SKM-1 (cell line): Measurements from ENCODE around the gene PIAS1.

Experiments used
- DNase-seq: peaks from one replicate; lab custom pipeline; 2025; ENCODE audit not compliant: unreplicated experiment; lab: John Stamatoyannopoulos, UW

Gene PIAS1

GRCh38 chr15:68062214-68062613 lies 8.1 kb downstream of the PIAS1 start:
- DNase-seq, result no peak

GRCh38 chr15:68062946-68063465 lies 8.9 kb downstream of the PIAS1 start:
- DNase-seq, result no peak

- no peak for DNase-seq
Measured at GRCh38 chr15:68063606-68064005, 9.5 kb downstream of the PIAS1 start.

- no peak for DNase-seq
Measured at GRCh38 chr15:68073576-68074288, 19.6 kb downstream of the PIAS1 start.

- DNase-seq, result no peak
Measured at GRCh38 chr15:68075764-68076385, 21.8 kb downstream of the PIAS1 start.

- no peak for DNase-seq
Measured at GRCh38 chr15:68078365-68078764, 24.2 kb downstream of the PIAS1 start.

- no peak for DNase-seq
Measured at GRCh38 chr15:68080334-68080733, 26.2 kb downstream of the PIAS1 start.

GRCh38 chr15:68080783-68081182 lies 26.7 kb downstream of the PIAS1 start:
- DNase-seq, result no peak

- DNase-seq, result no peak
Measured at GRCh38 chr15:68081869-68082505, 27.9 kb downstream of the PIAS1 start.

GRCh38 chr15:68082735-68083134 lies 28.6 kb downstream of the PIAS1 start:
- no peak for DNase-seq

GRCh38 chr15:68083463-68083862 lies 29.3 kb downstream of the PIAS1 start:
- no peak for DNase-seq

- no peak for DNase-seq
Measured at GRCh38 chr15:68085052-68085451, 30.9 kb downstream of the PIAS1 start.

- DNase-seq, result no peak
Measured at GRCh38 chr15:68091743-68092142, 37.6 kb downstream of the PIAS1 start.

- DNase-seq, result no peak
Measured at GRCh38 chr15:68096099-68096498, 42.0 kb downstream of the PIAS1 start.

- DNase-seq, result no peak
Measured at GRCh38 chr15:68097029-68097428, 42.9 kb downstream of the PIAS1 start.

GRCh38 chr15:68098465-68098864 lies 44.4 kb downstream of the PIAS1 start:
- no peak for DNase-seq

GRCh38 chr15:68100194-68100593 lies 46.1 kb downstream of the PIAS1 start:
- no peak for DNase-seq

GRCh38 chr15:68103603-68104002 lies 49.5 kb downstream of the PIAS1 start:
- no peak for DNase-seq

GRCh38 chr15:68106656-68107055 lies 52.5 kb downstream of the PIAS1 start:
- DNase-seq, result no peak

- no peak for DNase-seq
Measured at GRCh38 chr15:68107142-68107541, 53.0 kb downstream of the PIAS1 start.

- DNase-seq, result no peak
Measured at GRCh38 chr15:68112706-68113105, 58.6 kb downstream of the PIAS1 start.

- no peak for DNase-seq
Measured at GRCh38 chr15:68113273-68113672, 59.2 kb downstream of the PIAS1 start.
